ENCODE data around the gene CD53.

CD53 gene

DNA sequence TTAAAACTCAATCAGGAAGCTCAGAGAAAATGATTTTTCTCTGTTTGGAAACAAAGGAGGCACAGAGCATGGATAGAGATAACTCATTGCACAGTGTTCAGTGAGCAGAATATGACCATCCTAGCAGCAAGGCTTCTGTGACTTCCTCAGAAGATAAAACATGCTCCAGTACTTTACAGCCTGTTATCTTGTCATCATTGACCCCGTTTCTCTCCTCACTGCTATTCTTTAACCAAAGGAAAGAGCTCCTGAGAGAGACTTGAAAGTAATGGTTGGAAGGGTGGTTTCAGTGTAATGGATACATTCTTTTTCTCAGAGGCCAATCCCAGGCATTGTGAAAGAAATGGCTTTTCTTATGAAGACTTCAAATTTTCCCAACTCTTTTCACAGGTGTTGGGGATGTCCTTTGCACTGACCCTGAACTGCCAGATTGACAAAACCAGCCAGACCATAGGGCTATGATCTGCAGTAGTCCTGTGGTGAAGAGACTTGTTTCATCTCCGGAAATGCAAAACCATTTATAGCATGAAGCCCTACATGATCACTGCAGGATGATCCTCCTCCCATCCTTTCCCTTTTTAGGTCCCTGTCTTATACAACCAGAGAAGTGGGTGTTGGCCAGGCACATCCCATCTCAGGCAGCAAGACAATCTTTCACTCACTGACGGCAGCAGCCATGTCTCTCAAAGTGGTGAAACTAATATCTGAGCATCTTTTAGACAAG, 25.9 kb downstream of the CD53 start:
- H4K20me1 ChIP-seq (ENCODE audit: low read depth, low read length), result peaks cover 16% of the 10 kb centered on the region; the same call in 1 of the 2 replicates
- peaks cover 19% of the 10 kb centered on the region; the same call in 1 of the 2 replicates for H3K79me2 ChIP-seq (ENCODE audit: insufficient read depth, low read length)
- H3K9ac ChIP-seq (ENCODE audit: low read length), result no peak overlapping the region
- H3K27me3 ChIP-seq (ENCODE audit: low read length), result no peaks in the 10 kb centered on the region
- TF ChIP-seq, protein P1, sequence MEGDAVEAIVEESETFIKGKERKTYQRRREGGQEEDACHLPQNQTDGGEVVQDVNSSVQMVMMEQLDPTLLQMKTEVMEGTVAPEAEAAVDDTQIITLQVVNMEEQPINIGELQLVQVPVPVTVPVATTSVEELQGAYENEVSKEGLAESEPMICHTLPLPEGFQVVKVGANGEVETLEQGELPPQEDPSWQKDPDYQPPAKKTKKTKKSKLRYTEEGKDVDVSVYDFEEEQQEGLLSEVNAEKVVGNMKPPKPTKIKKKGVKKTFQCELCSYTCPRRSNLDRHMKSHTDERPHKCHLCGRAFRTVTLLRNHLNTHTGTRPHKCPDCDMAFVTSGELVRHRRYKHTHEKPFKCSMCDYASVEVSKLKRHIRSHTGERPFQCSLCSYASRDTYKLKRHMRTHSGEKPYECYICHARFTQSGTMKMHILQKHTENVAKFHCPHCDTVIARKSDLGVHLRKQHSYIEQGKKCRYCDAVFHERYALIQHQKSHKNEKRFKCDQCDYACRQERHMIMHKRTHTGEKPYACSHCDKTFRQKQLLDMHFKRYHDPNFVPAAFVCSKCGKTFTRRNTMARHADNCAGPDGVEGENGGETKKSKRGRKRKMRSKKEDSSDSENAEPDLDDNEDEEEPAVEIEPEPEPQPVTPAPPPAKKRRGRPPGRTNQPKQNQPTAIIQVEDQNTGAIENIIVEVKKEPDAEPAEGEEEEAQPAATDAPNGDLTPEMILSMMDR (IDR thresholded peaks at IDR 0.05; ENCODE audit: insufficient read depth, low read length, poor library complexity, severe bottlenecking), result no peak
- no peak for TF ChIP-seq EZH2phosphoT487 (conservative IDR thresholded peaks at IDR 0.05; ENCODE audit: low read length)
- H3K4me2 ChIP-seq (ENCODE audit: low read depth, low read length, poor library complexity, severe bottlenecking), result no peak overlapping the region
- H3K4me3 ChIP-seq (ENCODE audit: insufficient read depth, low read length, poor library complexity, severe bottlenecking), result no peak overlapping the region
- no peak overlapping the region for H3K27ac ChIP-seq (ENCODE audit: low read depth, low read length)
- H3K9me3 ChIP-seq (ENCODE audit: insufficient read depth, low read length), result no peaks in the 10 kb centered on the region
- no peak overlapping the region for H2AFZ ChIP-seq (ENCODE audit: low read depth, low read length, severe bottlenecking)
- no peaks in the 10 kb centered on the region; the same call in none of the 2 replicates for H3F3A ChIP-seq (ENCODE audit: insufficient read depth)
- peaks cover 48% of the 10 kb centered on the region for H3K36me3 ChIP-seq (ENCODE audit: low read length)
- no peaks in the 10 kb centered on the region for H3K9me2 ChIP-seq (replicated peaks; ENCODE audit: insufficient read depth, low read length)

DNA sequence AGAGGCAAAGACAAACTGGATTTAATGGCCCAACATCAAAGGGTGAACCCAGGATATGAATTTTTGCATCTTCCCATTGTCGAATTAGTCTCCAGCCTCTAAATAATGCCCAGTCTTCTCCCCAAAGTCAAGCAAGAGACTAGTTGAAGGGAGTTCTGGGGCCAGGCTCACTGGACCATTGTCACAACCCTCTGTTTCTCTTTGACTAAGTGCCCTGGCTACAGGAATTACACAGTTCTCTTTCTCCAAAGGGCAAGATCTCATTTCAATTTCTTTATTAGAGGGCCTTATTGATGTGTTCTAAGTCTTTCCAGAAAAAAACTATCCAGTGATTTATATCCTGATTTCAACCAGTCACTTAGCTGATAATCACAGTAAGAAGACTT, 26.5 kb downstream of the CD53 start:
- Histone ChIP-seq H3K4me3 (ENCODE audit: insufficient read depth, low read length, poor library complexity, severe bottlenecking) (no peak overlapping the region), H3K9ac (ENCODE audit: low read length) (no peak overlapping the region), H3K27me3 (ENCODE audit: low read length) (no peaks in the 10 kb centered on the region), H3K79me2 (ENCODE audit: insufficient read depth, low read length) (peaks cover 15% of the 10 kb centered on the region; the same call in 1 of the 2 replicates), H3K9me3 (ENCODE audit: insufficient read depth, low read length) (no peaks in the 10 kb centered on the region), H4K20me1 (ENCODE audit: low read depth, low read length) (peaks cover 16% of the 10 kb centered on the region; the same call in 1 of the 2 replicates), H2AFZ (ENCODE audit: low read depth, low read length, severe bottlenecking) (no peak overlapping the region), H3K9me2 (replicated peaks; ENCODE audit: insufficient read depth, low read length) (no peaks in the 10 kb centered on the region), H3K4me2 (ENCODE audit: low read depth, low read length, poor library complexity, severe bottlenecking) (no peak overlapping the region), H3K27ac (ENCODE audit: low read depth, low read length) (no peak overlapping the region), H3F3A (ENCODE audit: insufficient read depth) (peaks cover 3% of the 10 kb centered on the region), H3K36me3 (ENCODE audit: low read length) (peaks cover 44% of the 10 kb centered on the region)
- TF ChIP-seq EZH2phosphoT487 (conservative IDR thresholded peaks at IDR 0.05; ENCODE audit: low read length), result no peak
- TF ChIP-seq, protein P1 (IDR thresholded peaks at IDR 0.05; ENCODE audit: insufficient read depth, low read length, poor library complexity, severe bottlenecking), result no peak

DNA sequence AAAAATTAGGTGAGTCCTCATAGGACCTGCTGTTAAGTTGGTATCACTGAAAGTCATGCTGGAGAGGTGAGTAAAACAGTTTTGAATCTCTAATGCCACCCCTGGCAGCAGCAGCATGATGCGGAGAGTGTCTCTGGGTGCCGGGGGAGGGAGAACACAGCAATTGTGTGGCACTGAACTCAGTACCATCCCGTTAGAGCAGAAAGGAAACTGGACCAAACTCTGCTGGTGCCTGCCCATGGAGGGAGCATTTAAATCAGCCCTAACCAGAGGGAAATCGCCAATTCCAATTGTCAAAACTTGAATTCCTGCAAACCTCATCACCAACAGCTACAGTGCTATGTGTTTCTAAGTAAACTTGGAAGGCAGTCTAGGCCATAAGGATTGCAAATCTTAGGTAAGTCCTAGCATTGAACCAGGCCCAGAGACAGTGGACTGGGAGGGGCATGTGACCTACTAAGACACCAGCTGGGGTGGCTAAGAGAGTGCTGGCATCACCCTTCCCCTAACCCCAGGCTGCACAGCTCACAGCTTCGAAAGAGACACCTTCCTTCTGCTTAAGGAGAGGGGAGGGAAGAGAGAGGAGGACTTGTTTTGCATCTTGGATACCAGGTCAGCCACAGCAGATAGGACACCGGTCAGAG, 30.0 kb downstream of the CD53 start:
- Histone ChIP-seq H3K79me2 (ENCODE audit: insufficient read depth, low read length) (no peaks in the 10 kb centered on the region), H3K9ac (ENCODE audit: low read length) (no peak overlapping the region), H3K9me3 (ENCODE audit: insufficient read depth, low read length) (no peaks in the 10 kb centered on the region), H3K4me2 (ENCODE audit: low read depth, low read length, poor library complexity, severe bottlenecking) (no peak overlapping the region), H2AFZ (ENCODE audit: low read depth, low read length, severe bottlenecking) (no peak overlapping the region), H3K36me3 (ENCODE audit: low read length) (peaks cover 13% of the 10 kb centered on the region), H3K4me3 (ENCODE audit: insufficient read depth, low read length, poor library complexity, severe bottlenecking) (no peak overlapping the region), H3K27me3 (ENCODE audit: low read length) (no peaks in the 10 kb centered on the region), H4K20me1 (ENCODE audit: low read depth, low read length) (no peaks in the 10 kb centered on the region), H3F3A (ENCODE audit: insufficient read depth) (peaks cover 17% of the 10 kb centered on the region), H3K27ac (ENCODE audit: low read depth, low read length) (no peak overlapping the region), H3K9me2 (replicated peaks; ENCODE audit: insufficient read depth, low read length) (no peaks in the 10 kb centered on the region)
- no peak for TF ChIP-seq EZH2phosphoT487 (conservative IDR thresholded peaks at IDR 0.05; ENCODE audit: low read length)
- TF ChIP-seq, protein P1 (IDR thresholded peaks at IDR 0.05; ENCODE audit: insufficient read depth, low read length, poor library complexity, severe bottlenecking), result no peak

Measured in SU-DHL-6 (cell line).